GM12878 (cell line): ENCODE data around the gene TACR3. TPM values are rescaled to one million over a fixed set of nuclear protein-coding genes. Genes with fewer than 3 reads are reported as not detected.

Source experiments
- ATAC-seq: fragments of 200-7000 bp; cut with Tn5 transposase; 3 replicates; pipeline ENCODE4 v1.9.1; 2020; ENCODE audit warnings: mild to moderate bottlenecking, moderate library complexity
- BruUV-seq: library from RNA; stranded (reverse); fragments of 400-500 nt; replicated peaks from 2 replicates; lab custom pipeline; 2021; lab: Mats Ljungman, UMichigan
- CTCF ChIA-PET: fragments of 300-600 bp; sonication (Branson Sonifier 250); formaldehyde crosslinking; extraction: SDS; loops from one replicate; lab custom pipeline; 2021; ENCODE audit warnings: inconsistent platforms; lab: Yijun Ruan, JAX
- POLR2A ChIA-PET: fragments of 350-600 bp; formaldehyde crosslinking; extraction: SDS; loops from one replicate; lab custom pipeline; 2021; ENCODE audit warnings: inconsistent platforms; lab: Charles Lee
- RAD21 ChIA-PET: fragments of 300-600 bp; sonication (Branson Sonifier 250); formaldehyde crosslinking; loops from one replicate; lab custom pipeline; 2023; ENCODE audit warnings: antibody characterized with exemption; ENCODE audit not compliant: unreplicated experiment; lab: Charles Lee
- SMC1A ChIA-PET: fragments of 300-600 bp; sonication (Branson Sonifier 250); formaldehyde crosslinking; loops from one replicate; lab custom pipeline; 2023; ENCODE audit not compliant: unreplicated experiment, uncharacterized antibody; lab: Charles Lee
- DNase-seq: peaks from one replicate; pipeline ENCODE4 v3.0.0-alpha.2; 2011; ENCODE audit warnings: low read depth, low spot score
- FAIRE-seq: peaks from 3 replicates; lab custom pipeline; 2011; peaks lifted over from hg19 to GRCh38; lab: Jason Lieb, UNC
- H2AFZ ChIP-seq: 2 replicates; pipeline ENCODE4 v1.6.0; 2011; ENCODE audit warnings: low read depth, low read length, control low read depth; ENCODE audit not compliant: control insufficient read depth
- H3K27ac ChIP-seq: 2 replicates; pipeline ENCODE4 v1.5.1; 2011; ENCODE audit warnings: control low read depth; ENCODE audit not compliant: control insufficient read depth, insufficient read depth
- H3K27me3 ChIP-seq, 2 experiments: replicated peaks in 1 of 2; 2 replicates each; pipeline versions ENCODE4 v1.6.0 to v1.6.1; 2011; ENCODE audit warnings: low read length in 1 of 2; ENCODE audit not compliant: control insufficient read depth in 2 of 2, insufficient read depth in 2 of 2
- H3K36me3 ChIP-seq, 2 experiments: 2 replicates each; pipeline ENCODE4 v1.5.1; 2011; ENCODE audit warnings: low read length in 1 of 2; ENCODE audit not compliant: control insufficient read depth in 2 of 2, insufficient read depth in 2 of 2
- H3K4me1 ChIP-seq: 2 replicates; pipeline ENCODE4 v1.6.1; 2011; ENCODE audit warnings: mild to moderate bottlenecking, low read length, moderate library complexity, mixed read lengths; ENCODE audit not compliant: control insufficient read depth, insufficient read depth
- H3K4me2 ChIP-seq: 2 replicates; pipeline ENCODE4 v1.6.0; 2011; ENCODE audit warnings: control low read depth; ENCODE audit not compliant: control insufficient read depth, insufficient read depth
- H3K4me3 ChIP-seq: fragments of 200-600 bp; sonication (generic); 2 replicates; pipeline ENCODE4 v1.5.1; 2016
- H3K79me2 ChIP-seq: 2 replicates; pipeline ENCODE4 v1.6.0; 2011; ENCODE audit warnings: low read length; ENCODE audit not compliant: control insufficient read depth, insufficient read depth
- H3K9ac ChIP-seq: 2 replicates; pipeline ENCODE4 v1.8.0; 2011; ENCODE audit warnings: low read length, control low read depth, mixed read lengths; ENCODE audit not compliant: control insufficient read depth, insufficient read depth
- H3K9me3 ChIP-seq: replicated peaks from 3 replicates; pipeline ENCODE4 v1.5.1; 2011; ENCODE audit warnings: mild to moderate bottlenecking, low read length; ENCODE audit not compliant: control insufficient read depth, insufficient read depth
- H4K20me1 ChIP-seq: 2 replicates; pipeline ENCODE4 v1.6.0; 2011; ENCODE audit not compliant: control insufficient read depth, insufficient read depth
- CBX3 ChIP-seq: fragments of 200-600 bp; sonication (generic); IDR thresholded peaks from 2 replicates; pipeline ENCODE4 v1.6.1; 2016; ENCODE audit warnings: low read depth, borderline replicate concordance
- EZH2 ChIP-seq: IDR thresholded peaks from 2 replicates; pipeline ENCODE4 v1.6.1; 2012; ENCODE audit warnings: low read depth, mild to moderate bottlenecking, control low read depth, inconsistent platforms, low read length, borderline replicate concordance; ENCODE audit not compliant: control insufficient read depth
- HCFC1 ChIP-seq: fragments of 150-350 bp; IDR thresholded peaks from 2 replicates; pipeline ENCODE4 v1.6.1; 2014; ENCODE audit warnings: low read length
- HDAC6 ChIP-seq: fragments of 200-600 bp; sonication (generic); IDR thresholded peaks from one replicate; pipeline ENCODE4 v1.8.0; 2017; ENCODE audit warnings: antibody characterized with exemption; ENCODE audit not compliant: unreplicated experiment
- MEF2A ChIP-seq: IDR thresholded peaks from 2 replicates; pipeline ENCODE4 v1.6.1; 2011; ENCODE audit warnings: low read depth, mild to moderate bottlenecking, low read length, moderate library complexity; ENCODE audit not compliant: insufficient read depth
- PBX3 ChIP-seq: IDR thresholded peaks from 2 replicates; pipeline ENCODE4 v1.6.1; 2011; ENCODE audit warnings: mild to moderate bottlenecking, low read depth, low read length, moderate library complexity; ENCODE audit not compliant: insufficient replicate concordance
- POLR2A ChIP-seq: IDR thresholded peaks from 2 replicates; pipeline ENCODE4 v1.6.1; 2011; ENCODE audit warnings: low read depth, mild to moderate bottlenecking, low read length
- WGBS: methylation state at CpG from one replicate; pipeline ENCODE4 v1.1.6; 2016; ENCODE audit warnings: low lambda C conversion rate; ENCODE audit not compliant: insufficient replicate concordance, insufficient coverage; ENCODE audit errors: missing lambda C conversion rate; 5-methylcytosine and 5-hydroxymethylcytosine counted together
- in situ Hi-C: fragments of 300-500 bp; cut with MboI; formaldehyde crosslinking; loops from 9 replicates; pipeline ENCODE4 v1.14.3; 2018; ENCODE audit warnings: mixed read lengths
- intact Hi-C: fragments of 100-400 bp; cut with micrococcal nuclease; formaldehyde crosslinking; loops from one replicate; pipeline ENCODE4 v1.14.2; 2022; ENCODE audit not compliant: unreplicated experiment
- polyA plus RNA-seq, 11 experiments: library from polyadenylated mRNA; depleted of rRNA in 4 of 11; unstranded in 6 of 11; stranded (reverse) in 5 of 11; fragments of >200 nt; fragmentation: Nextera tagmentation in 4 of 11; fragmentation: Illumina TruSeq in 1 of 11; extraction: Ambion mirVana in 4 of 11; extraction: Trizol in 1 of 11; gene quantifications; 1 replicate in 1 of 11; 2 replicates in 10 of 11; pipeline versions ENCODE4 v1.2.1 to v1.2.3, GENCODE V29; 2011 to 2016; ENCODE audit warnings: inconsistent platforms in 2 of 11, missing spikeins in 2 of 11, low read depth in 1 of 11
- total RNA-seq, 4 experiments: library from RNA; depleted of rRNA in 3 of 4; stranded (reverse); fragments of >200 nt in 3 of 4; fragmentation: Illumina TruSeq in 1 of 4; extraction: Trizol in 1 of 4; gene quantifications; 2 replicates each; pipeline versions ENCODE4 v1.2.1 to v1.2.3, GENCODE V29; 2013 to 2021
- TF ChIP-seq, protein P1 (sequence below): IDR thresholded peaks from 2 replicates; pipeline ENCODE4 v1.6.1; 2012; ENCODE audit warnings: low read depth, low read length, improper control_type of control experiment
- TF ChIP-seq, protein P2 (sequence below): IDR thresholded peaks from 2 replicates; pipeline ENCODE4 v1.6.1; 2011; ENCODE audit warnings: low read depth, mild to moderate bottlenecking, low read length, moderate library complexity, borderline replicate concordance; ENCODE audit errors: extremely low read depth

TACR3 gene
- total and polyA plus RNA-seq, 10 of the 15 experiments (the other 5 are each of a cell fraction or from before 2014, with no cell fraction given): not detected

GRCh38 chr4:103719105-103719829, 518 bp downstream of the TACR3 start:
- Histone ChIP-seq H3K4me3 (no peak overlapping the region), H3K27me3 (peaks cover 0 to 2% of the 10 kb centered on the region in 2 experiments; a peak in 2 of 4 replicates), H3K4me2 (no peak overlapping the region), H3K79me2 (no peaks in the 10 kb centered on the region), H3K27ac (no peak overlapping the region), H3K4me1 (no peaks in the 10 kb centered on the region), H3K9ac (no peak overlapping the region), H4K20me1 (no peaks in the 10 kb centered on the region), H3K9me3 (no peaks in the 10 kb centered on the region), H2AFZ (no peak overlapping the region), H3K36me3 (no peaks in the 10 kb centered on the region)
- RAD21 ChIA-PET: no interaction called here
- FAIRE-seq: no peak
- 36% methylated on average over 36 of the region's 39 CpGs for WGBS
- TF ChIP-seq PBX3: no peak
- no peak for TF ChIP-seq HDAC6
- TF ChIP-seq HCFC1: no peak
- no peak for TF ChIP-seq EZH2
- TF ChIP-seq POLR2A: no peak
- no peak for TF ChIP-seq MEF2A
- no peak for TF ChIP-seq CBX3
- TF ChIP-seq, protein P1, sequence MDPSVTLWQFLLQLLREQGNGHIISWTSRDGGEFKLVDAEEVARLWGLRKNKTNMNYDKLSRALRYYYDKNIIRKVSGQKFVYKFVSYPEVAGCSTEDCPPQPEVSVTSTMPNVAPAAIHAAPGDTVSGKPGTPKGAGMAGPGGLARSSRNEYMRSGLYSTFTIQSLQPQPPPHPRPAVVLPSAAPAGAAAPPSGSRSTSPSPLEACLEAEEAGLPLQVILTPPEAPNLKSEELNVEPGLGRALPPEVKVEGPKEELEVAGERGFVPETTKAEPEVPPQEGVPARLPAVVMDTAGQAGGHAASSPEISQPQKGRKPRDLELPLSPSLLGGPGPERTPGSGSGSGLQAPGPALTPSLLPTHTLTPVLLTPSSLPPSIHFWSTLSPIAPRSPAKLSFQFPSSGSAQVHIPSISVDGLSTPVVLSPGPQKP: no peak
- TF ChIP-seq, protein P2, sequence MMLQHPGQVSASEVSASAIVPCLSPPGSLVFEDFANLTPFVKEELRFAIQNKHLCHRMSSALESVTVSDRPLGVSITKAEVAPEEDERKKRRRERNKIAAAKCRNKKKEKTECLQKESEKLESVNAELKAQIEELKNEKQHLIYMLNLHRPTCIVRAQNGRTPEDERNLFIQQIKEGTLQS: no peak
- ATAC-seq: no peak
- in situ Hi-C loops: no loop called here
- CTCF ChIA-PET: interaction anchor here (0.6 kb wide), 1 partner anchor 71 kb away, joined by 4 read pairs; no protein-coding TSS in a partner anchor
- POLR2A ChIA-PET: no interaction called here
- SMC1A ChIA-PET: interaction anchor here (0.7 kb wide), 1 partner anchor 896 kb away, joined by 3 read pairs; no protein-coding TSS in a partner anchor
- intact Hi-C loops: no loop called here
- no TSS peak for BruUV-seq
- no peak for DNase-seq
